Endodermal cell (in vitro differentiated cells): Measurements from ENCODE around the gene ZNF319. TPM values are rescaled to one million over a fixed set of nuclear protein-coding genes. Genes with fewer than 3 reads are reported as not detected.

Source experiments
- DNase-seq: peaks from one replicate; pipeline ENCODE4 v3.0.0-alpha.2; 2017
- H3K27ac ChIP-seq: 2 replicates; pipeline ENCODE4 v1.5.1; 2013; ENCODE audit warnings: mild to moderate bottlenecking, low read depth, low read length, moderate library complexity
- H3K27me3 ChIP-seq: 2 replicates; pipeline ENCODE4 v1.6.1; 2013; ENCODE audit warnings: mild to moderate bottlenecking, low read length, moderate library complexity; ENCODE audit not compliant: insufficient read depth, control insufficient read depth, poor library complexity, severe bottlenecking
- H3K36me3 ChIP-seq: 2 replicates; pipeline ENCODE4 v1.7.0; 2013; ENCODE audit warnings: mild to moderate bottlenecking, low read length, moderate library complexity; ENCODE audit not compliant: control insufficient read depth, insufficient read depth
- H3K4me1 ChIP-seq: one replicate; pipeline ENCODE4 v1.7.0; 2013; ENCODE audit warnings: low read length; ENCODE audit not compliant: control insufficient read depth, insufficient read depth
- H3K4me3 ChIP-seq: 2 replicates; pipeline ENCODE4 v1.5.1; 2013; ENCODE audit warnings: mild to moderate bottlenecking, low read length, moderate library complexity
- H3K9ac ChIP-seq: 2 replicates; pipeline ENCODE4 v1.6.1; 2013; ENCODE audit warnings: mild to moderate bottlenecking, low read length, moderate library complexity; ENCODE audit not compliant: poor library complexity, severe bottlenecking; ENCODE audit errors: extremely low read depth
- H3K9me3 ChIP-seq: 2 replicates; pipeline ENCODE4 v1.6.1; 2013; ENCODE audit warnings: mild to moderate bottlenecking, low read length, moderate library complexity; ENCODE audit not compliant: control insufficient read depth
- H3K27ac Mint-ChIP-seq: 2 replicates; pipeline ENCODE4 v1.8.0; 2020; ENCODE audit warnings: mixed read lengths
- H3K27me3 Mint-ChIP-seq: 2 replicates; pipeline ENCODE4 v1.8.0; 2021; ENCODE audit warnings: mild to moderate bottlenecking, mixed read lengths; ENCODE audit not compliant: insufficient read depth
- H3K36me3 Mint-ChIP-seq: 2 replicates; pipeline ENCODE4 v1.8.0; 2020; ENCODE audit warnings: low read depth, mixed read lengths
- H3K4me1 Mint-ChIP-seq: 2 replicates; pipeline ENCODE4 v1.8.0; 2020; ENCODE audit warnings: mixed read lengths
- H3K4me3 Mint-ChIP-seq: 2 replicates; pipeline ENCODE4 v1.8.0; 2020; ENCODE audit warnings: mild to moderate bottlenecking, moderate library complexity, mixed read lengths
- H3K9me3 Mint-ChIP-seq: 2 replicates; pipeline ENCODE4 v1.8.0; 2020; ENCODE audit warnings: mild to moderate bottlenecking, mixed read lengths
- CTCF ChIP-seq: fragments of 200-600 bp; sonication (generic); conservative IDR thresholded peaks from 2 replicates; pipeline ENCODE4 v1.5.0; 2021; ENCODE audit warnings: antibody characterized with exemption, mild to moderate bottlenecking
- WGBS, 2 experiments: methylation state at CpG; one replicate each; pipeline versions ENCODE4 v1.1.5 to v1.1.7; 2013; ENCODE audit warnings: missing lambda C conversion rate in 2 of 2, mixed read lengths in 1 of 2; ENCODE audit not compliant: insufficient coverage in 1 of 2, insufficient read length in 1 of 2; 5-methylcytosine and 5-hydroxymethylcytosine counted together
- total RNA-seq, 2 donors: library from RNA; stranded (reverse); fragmentation: NEBNext Ultra II Directional in 1 of 2; extraction: Animal tissue kit (Norgen Biotek cat#: 25700) in 1 of 2; gene quantifications; 2 replicates in 1 of 2; 3 replicates in 1 of 2; pipeline ENCODE4 v1.2.1, GENCODE V29; 2021

ZNF319 gene
- total RNA-seq, 2 donors from 2014 or later: 9.8 to 10.8 TPM

GRCh38 chr16:57946181-57946801, 54.2 kb downstream of the ZNF319 start:
- DNase-seq: no peak
- Histone ChIP-seq H3K4me3 (no peak overlapping the region), H3K4me1 (no peaks in the 10 kb centered on the region), H3K36me3 (no peaks in the 10 kb centered on the region), H3K9me3 (no peaks in the 10 kb centered on the region), H3K27ac (no peak overlapping the region), H3K9ac (no peak overlapping the region), H3K27me3 (no peaks in the 10 kb centered on the region)
- no peaks in the 10 kb centered on the region for H3K36me3 Mint-ChIP-seq
- no peak overlapping the region for H3K4me3 Mint-ChIP-seq
- peaks cover 6% of the 10 kb centered on the region for H3K4me1 Mint-ChIP-seq
- TF ChIP-seq CTCF: no peak
- no peaks in the 10 kb centered on the region for H3K9me3 Mint-ChIP-seq
- H3K27ac Mint-ChIP-seq: no peak overlapping the region
- WGBS, 2 experiments: 79 to 85% methylated on average over 12 to 13 of the region's 13 CpGs
- H3K27me3 Mint-ChIP-seq: no peaks in the 10 kb centered on the region

GRCh38 chr16:57945740-57946138, 54.7 kb downstream of the ZNF319 start:
- Mint-ChIP-seq H3K27ac (no peak overlapping the region), H3K4me1 (peaks cover 4% of the 10 kb centered on the region), H3K27me3 (no peaks in the 10 kb centered on the region), H3K4me3 (no peak overlapping the region), H3K9me3 (no peaks in the 10 kb centered on the region), H3K36me3 (no peaks in the 10 kb centered on the region)
- peak; percentile 63 for DNase-seq
- WGBS, 2 experiments: 64 to 76% methylated on average over 5 to 7 of the region's 7 CpGs
- no peak overlapping the region for H3K9ac ChIP-seq
- no peaks in the 10 kb centered on the region for H3K36me3 ChIP-seq
- peak; percentile 67 for TF ChIP-seq CTCF
- H3K4me3 ChIP-seq: no peak overlapping the region
- H3K27me3 ChIP-seq: no peaks in the 10 kb centered on the region
- H3K27ac ChIP-seq: no peak overlapping the region
- H3K4me1 ChIP-seq: no peaks in the 10 kb centered on the region
- H3K9me3 ChIP-seq: no peaks in the 10 kb centered on the region

GRCh38 chr16:57944970-57945739, 55.3 kb downstream of the ZNF319 start:
- Mint-ChIP-seq H3K27ac (no peak overlapping the region), H3K4me3 (no peak overlapping the region), H3K4me1 (no peaks in the 10 kb centered on the region), H3K9me3 (no peaks in the 10 kb centered on the region), H3K27me3 (no peaks in the 10 kb centered on the region), H3K36me3 (no peaks in the 10 kb centered on the region)
- TF ChIP-seq CTCF: no peak
- no peak for DNase-seq
- Histone ChIP-seq H3K4me3 (no peak overlapping the region), H3K4me1 (no peaks in the 10 kb centered on the region), H3K36me3 (no peaks in the 10 kb centered on the region), H3K27ac (no peak overlapping the region), H3K27me3 (no peaks in the 10 kb centered on the region), H3K9ac (no peak overlapping the region), H3K9me3 (no peaks in the 10 kb centered on the region)
- WGBS, 2 experiments: 93 to 94% methylated on average over 6 to 9 of the region's 9 CpGs

Other genes with a start within 250 kb of the ZNF319 start
- gene KIFC3, start 198.2 kb downstream of the ZNF319 start, total RNA-seq: 10 to 100 TPM; 39.2 to 39.3 TPM
- gene CNGB1, start 29.5 kb downstream of the ZNF319 start, total RNA-seq: under 1 TPM; 0.29 to 0.60 TPM
- 100 to 1,000 TPM; 139 to 163 TPM for gene USB1, start 735 bp upstream of the ZNF319 start, total RNA-seq
- gene MMP15, start 25.1 kb upstream of the ZNF319 start, total RNA-seq: 100 to 1,000 TPM in 1 of 2 donors, 10 to 100 TPM in 1; 99.8 to 105 TPM
- 10 to 100 TPM; 55.2 to 57.2 TPM for gene CFAP20, start 128.7 kb upstream of the ZNF319 start, total RNA-seq
- gene CSNK2A2, start 197.4 kb upstream of the ZNF319 start, total RNA-seq: 100 to 1,000 TPM; 114 to 121 TPM